HG03280 (cell line): ENCODE data around the gene ATP2B1.

Source experiments
- ATAC-seq: cut with Tn5 transposase; IDR thresholded peaks from one replicate; pipeline ENCODE4 v1.9.1; 2021; ENCODE audit warnings: mild to moderate bottlenecking, moderate library complexity; ENCODE audit not compliant: unreplicated experiment

Gene ATP2B1

GRCh38 chr12:89662623-89663022, 46.0 kb downstream of the ATP2B1 start:
- ATAC-seq: no peak

GRCh38 chr12:89661706-89662330, 46.8 kb downstream of the ATP2B1 start:
- no peak for ATAC-seq

GRCh38 chr12:89657739-89658138, 50.9 kb downstream of the ATP2B1 start:
- no peak for ATAC-seq

GRCh38 chr12:89657066-89657465, 51.6 kb downstream of the ATP2B1 start:
- ATAC-seq: no peak

DNA sequence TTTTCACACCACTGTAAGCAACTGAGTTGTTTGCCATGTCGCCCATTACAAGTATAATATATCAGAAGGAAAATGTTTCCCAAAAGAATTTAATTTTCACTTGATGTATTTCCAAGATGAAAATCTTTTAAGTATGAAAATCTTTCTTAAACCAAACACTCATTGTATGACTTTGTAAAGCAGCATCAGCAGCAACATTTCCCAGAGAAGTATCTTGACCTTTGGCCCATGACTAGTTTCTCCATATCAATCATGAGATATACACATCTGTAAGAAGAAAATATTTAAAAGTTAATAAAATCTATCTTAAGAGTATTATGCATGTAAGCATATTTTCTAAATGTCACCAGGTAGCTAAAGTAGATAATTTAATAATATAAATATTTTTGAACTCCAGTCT, 52.8 kb downstream of the ATP2B1 start:
- no peak for ATAC-seq

GRCh38 chr12:89651192-89651591, 57.4 kb downstream of the ATP2B1 start:
- ATAC-seq: no peak

DNA sequence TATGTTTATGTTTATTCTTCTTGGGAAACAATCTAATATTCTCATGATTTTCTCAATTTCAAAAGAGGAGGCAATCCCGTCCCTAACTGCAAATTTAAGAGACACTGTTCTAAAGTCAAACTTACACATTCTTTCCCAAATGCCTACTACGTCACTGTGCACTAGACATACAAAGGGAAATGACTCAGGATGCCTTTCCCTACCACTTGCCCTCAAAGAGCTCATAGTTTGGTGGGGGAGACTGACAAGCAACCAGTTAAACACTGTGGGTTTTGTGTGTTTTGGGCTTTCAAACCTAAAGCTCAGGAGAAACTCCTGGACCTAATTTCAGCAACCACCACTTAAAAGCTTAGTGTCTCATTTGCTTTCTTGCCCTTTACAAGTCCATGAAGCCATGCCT, 58.4 kb downstream of the ATP2B1 start:
- no peak for ATAC-seq

- ATAC-seq: no peak
Measured at GRCh38 chr12:89649820-89650219, 58.8 kb downstream of the ATP2B1 start.

DNA sequence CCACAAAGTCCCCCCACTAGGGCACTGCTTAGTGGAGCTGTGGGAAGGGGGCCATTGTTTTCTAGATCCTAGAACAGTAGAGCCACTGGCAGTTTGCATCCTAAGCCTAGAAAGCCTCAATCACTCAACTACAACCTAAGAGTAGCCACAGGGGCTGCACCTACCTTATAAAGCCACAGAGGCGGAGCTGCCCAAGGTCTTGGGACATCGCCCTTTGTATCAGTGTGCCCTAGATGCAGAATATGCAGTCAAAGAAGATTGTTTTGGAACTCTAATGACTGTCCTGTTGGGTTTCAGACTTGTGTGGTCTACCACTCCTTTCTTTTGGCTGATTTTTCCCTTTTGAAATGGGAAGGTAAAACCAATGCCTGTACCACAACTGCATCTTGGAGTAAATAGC, 59.5 kb downstream of the ATP2B1 start:
- ATAC-seq: no peak

DNA sequence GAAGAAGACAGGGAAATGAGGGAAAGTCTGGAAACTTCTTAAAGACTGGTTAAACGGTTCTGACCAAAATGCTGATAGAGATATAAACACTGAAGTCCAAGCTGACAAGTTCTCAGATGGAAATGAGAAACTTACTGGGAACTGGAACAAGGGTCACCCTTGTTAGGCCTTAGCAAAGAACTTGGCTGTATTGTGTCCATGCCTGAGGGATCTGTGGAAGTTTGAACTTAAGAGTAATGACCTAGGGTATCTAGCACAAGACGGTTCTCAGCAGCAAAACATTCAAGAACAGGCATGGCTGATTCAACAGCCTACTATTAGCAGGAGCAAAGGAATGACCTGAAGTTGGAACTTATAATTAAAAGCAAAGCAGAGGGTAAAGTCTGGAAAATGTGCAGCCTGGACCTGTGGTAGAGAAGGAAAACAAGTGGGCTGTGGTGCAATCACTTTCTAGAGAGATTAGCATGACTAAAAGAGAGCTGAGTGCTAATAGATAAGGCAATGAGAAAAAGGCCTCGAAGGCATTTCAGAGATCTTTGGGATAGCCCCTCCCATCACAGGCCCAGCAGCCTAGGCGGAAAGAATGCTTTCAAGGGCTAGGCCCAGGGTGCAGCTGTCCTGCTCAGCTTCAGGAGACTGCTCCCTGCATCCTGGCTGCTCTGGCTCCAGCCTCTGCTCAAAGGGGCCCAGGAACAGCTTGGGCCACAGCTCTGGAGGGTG, 60.3 kb downstream of the ATP2B1 start:
- ATAC-seq: no peak

DNA sequence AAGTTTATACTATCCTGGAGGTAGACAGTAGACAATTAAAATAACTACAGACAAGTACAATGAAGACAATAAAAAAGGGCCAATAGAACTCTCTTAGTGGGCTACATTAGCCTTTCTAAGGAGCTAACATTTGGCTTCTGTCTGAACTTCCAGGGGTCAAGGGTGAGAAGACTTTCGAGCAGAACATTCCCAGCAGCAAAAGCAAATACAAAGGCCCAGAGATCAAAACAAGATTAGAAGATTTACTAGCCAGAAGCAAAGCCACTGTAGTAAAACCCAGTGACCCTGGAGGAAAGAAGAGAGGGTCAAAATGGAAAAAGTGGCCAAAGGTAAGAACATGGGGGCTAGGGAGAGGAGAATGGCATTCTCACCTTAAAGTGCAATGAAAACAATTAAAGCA, 63.2 kb downstream of the ATP2B1 start:
- ATAC-seq: no peak

DNA sequence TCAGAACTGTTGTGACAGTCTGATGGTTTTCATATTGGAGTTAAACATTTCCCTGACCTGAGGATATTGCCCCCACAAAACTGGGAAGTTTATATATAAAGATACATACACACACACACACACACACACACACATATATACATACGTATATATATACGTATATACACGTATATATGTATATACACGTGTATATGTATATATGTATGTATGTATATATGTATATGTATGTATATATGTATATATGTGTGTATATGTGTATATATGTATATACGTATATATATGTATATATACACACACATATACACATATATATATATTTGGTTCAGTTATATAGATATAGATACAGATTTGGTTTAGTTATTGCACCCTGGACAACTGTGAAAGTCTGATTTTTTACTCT, 65.7 kb downstream of the ATP2B1 start:
- ATAC-seq: no peak

DNA sequence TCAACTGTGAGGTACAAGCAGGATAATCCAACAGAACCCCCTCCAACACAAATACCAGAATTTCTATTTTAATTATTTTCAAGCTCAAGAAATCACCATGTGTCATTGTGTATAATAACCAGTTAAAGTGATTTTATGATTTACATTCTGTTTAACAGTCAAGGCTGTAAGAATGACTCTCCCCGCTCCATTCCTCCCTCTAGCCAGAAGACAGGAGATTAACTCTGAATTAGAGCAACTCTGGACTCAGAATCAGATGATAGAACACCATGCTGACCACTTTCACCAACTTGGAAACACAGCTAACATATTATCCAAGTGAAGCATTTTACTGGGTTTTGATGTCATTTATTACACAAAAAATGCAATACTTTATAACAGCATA, 71.9 kb downstream of the ATP2B1 start:
- ATAC-seq: no peak

- no peak for ATAC-seq
Measured at GRCh38 chr12:89636052-89636775, 72.4 kb downstream of the ATP2B1 start.

DNA sequence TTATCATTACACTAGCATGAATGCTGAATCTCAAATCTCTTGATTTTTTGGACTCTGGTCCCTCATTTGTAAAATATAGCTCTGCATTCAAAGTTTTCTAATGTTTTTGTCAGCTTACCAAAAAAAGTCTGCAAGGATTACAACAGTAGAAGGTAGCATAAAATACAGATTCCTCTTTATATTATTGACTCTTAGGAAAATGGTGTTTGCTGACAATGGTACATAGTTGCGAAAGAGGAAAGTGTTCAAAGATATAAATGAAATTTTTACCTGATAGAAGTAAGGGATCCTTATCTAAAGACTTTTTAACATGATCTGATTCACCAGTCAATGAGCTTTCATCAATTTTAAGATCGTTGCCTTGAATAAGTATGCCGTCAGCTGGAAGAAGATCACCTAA, 74.1 kb downstream of the ATP2B1 start:
- no peak for ATAC-seq

DNA sequence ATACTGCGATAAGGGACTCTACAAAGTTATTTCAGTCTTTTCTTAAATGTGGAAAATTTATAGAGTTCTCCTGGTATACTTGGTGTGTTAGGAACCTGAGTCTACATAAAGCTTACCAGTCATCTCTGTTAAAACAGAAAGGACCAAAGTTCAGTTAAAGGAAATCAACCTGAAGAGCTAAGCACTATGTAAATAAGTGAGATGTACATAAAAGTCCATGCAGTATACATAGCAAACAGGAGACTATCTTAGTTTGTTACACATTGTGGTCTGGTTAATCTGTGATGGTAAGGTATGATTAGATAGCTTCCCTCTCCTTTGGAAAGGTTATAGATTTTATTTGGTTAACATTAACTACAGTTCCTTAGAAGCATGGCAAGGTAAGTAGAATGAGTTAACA, 75.9 kb downstream of the ATP2B1 start:
- no peak for ATAC-seq

- ATAC-seq: no peak
Measured at GRCh38 chr12:89622115-89622514, 86.5 kb downstream of the ATP2B1 start.

GRCh38 chr12:89621521-89621920, 87.1 kb downstream of the ATP2B1 start:
- ATAC-seq: no peak

DNA sequence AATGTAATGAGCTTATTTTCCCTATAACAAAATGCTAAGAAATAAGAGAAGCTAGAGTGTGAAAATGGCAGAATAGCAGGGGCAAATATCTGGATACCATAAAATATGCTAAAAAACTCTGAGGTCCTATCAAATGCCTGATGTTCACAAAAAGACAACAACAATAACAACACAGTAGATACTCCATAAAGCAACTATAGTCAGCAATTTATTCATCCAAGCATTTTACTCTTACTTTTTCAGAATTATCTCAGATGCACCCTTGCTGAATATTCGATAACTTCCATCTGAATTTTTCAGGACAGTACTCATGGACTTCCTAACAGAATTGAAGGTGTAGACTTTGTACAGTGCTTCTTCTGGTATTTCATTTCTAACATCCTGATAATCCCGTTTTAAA, 88.9 kb downstream of the ATP2B1 start:
- no peak for ATAC-seq

- no peak for ATAC-seq
Measured at GRCh38 chr12:89618113-89618862, 90.3 kb downstream of the ATP2B1 start.

DNA sequence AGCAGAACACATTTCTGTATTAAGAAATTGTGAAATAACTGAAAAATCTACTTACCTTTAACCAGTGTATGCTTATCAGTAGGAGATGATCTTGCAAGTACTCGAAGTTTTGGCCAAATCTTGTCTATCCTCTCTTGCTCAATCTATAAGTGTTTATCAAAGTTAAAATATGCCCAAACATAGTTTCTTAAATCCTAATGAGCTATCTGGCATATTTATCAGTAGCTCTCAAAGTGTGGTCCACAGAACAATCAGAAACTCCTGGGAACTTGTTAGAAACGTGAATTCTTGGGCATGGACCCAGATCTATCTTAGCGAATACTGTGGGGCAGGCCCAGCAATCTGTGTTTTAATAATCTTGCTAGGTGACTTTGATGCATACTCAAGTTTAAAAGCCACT, 98.3 kb downstream of the ATP2B1 start:
- ATAC-seq: no peak

DNA sequence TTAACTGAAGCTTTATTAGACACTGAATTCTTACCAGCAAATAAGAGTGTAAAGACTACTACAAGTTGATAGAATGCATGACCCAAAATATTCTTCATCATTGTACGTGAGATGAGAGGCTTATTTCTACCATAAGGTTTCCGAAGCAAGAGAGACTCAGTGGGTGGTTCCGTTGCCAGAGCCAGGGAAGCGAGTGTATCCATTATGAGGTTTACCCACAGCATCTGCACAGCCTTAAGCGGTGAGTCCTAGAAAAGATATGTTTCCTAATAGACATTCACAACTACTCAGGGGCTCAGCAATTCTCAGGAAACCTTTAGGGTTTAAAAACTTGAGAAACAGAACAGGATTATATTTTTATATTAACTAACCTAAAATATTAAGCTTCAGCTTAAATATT, 105.0 kb downstream of the ATP2B1 start:
- no peak for ATAC-seq
